ENCODE measurements around the gene TTLL13.

- TF ChIP-seq CTCF (IDR thresholded peaks at IDR 0.05), result no peak
- no peak for TF ChIP-seq POLR2A (IDR thresholded peaks at IDR 0.05)
Observed at GRCh38 chr15:90291679-90292356, 42.5 kb downstream of the TTLL13 start.
